GM23338 (cell line): ENCODE results near the gene EIF2B5. TPM values are rescaled to one million over a fixed set of nuclear protein-coding genes. Genes with fewer than 3 reads are reported as not detected.

Source experiments
- ATAC-seq: fragments of 200-7000 bp; cut with Tn5 transposase; 3 replicates; pipeline ENCODE4 v1.9.1; 2020
- DNase-seq: peaks from one replicate; pipeline ENCODE4 v3.0.0-alpha.2; 2015; ENCODE audit warnings: low spot score
- H2AFZ ChIP-seq: fragments of 200-600 bp; sonication (generic); 2 replicates; pipeline ENCODE4 v1.8.0; 2016; ENCODE audit warnings: antibody characterized with exemption, mild to moderate bottlenecking, moderate library complexity
- H3F3A ChIP-seq: fragments of 200-600 bp; sonication (generic); replicated peaks from 2 replicates; pipeline ENCODE4 v1.8.0; 2017; ENCODE audit warnings: antibody characterized with exemption, mixed run types, low read depth
- H3K27ac ChIP-seq: fragments of 200-600 bp; sonication (generic); 2 replicates; pipeline ENCODE4 v1.6.1; 2016; ENCODE audit warnings: low read depth
- H3K27me3 ChIP-seq: fragments of 200-600 bp; sonication (generic); 2 replicates; pipeline ENCODE4 v1.8.0; 2016; ENCODE audit warnings: mild to moderate bottlenecking, mixed run types, moderate library complexity; ENCODE audit not compliant: insufficient read depth
- H3K36me3 ChIP-seq: fragments of 200-600 bp; sonication (generic); 2 replicates; pipeline ENCODE4 v1.8.0; 2016; ENCODE audit warnings: mild to moderate bottlenecking; ENCODE audit not compliant: insufficient read depth
- H3K4me1 ChIP-seq: fragments of 200-600 bp; sonication (generic); 2 replicates; pipeline ENCODE4 v1.8.0; 2016; ENCODE audit warnings: mild to moderate bottlenecking, moderate library complexity; ENCODE audit not compliant: insufficient read depth
- H3K4me2 ChIP-seq: fragments of 200-600 bp; sonication (generic); 2 replicates; pipeline ENCODE4 v1.7.1; 2017; ENCODE audit warnings: mixed run types
- H3K4me3 ChIP-seq: fragments of 200-600 bp; sonication (generic); 2 replicates; pipeline ENCODE4 v1.6.1; 2016; ENCODE audit warnings: mixed run types
- H3K79me2 ChIP-seq: fragments of 200-600 bp; sonication (generic); replicated peaks from 2 replicates; pipeline ENCODE4 v1.8.0; 2017; ENCODE audit warnings: mild to moderate bottlenecking; ENCODE audit not compliant: insufficient read depth
- H3K9me2 ChIP-seq: fragments of 200-600 bp; sonication (generic); 2 replicates; pipeline ENCODE4 v1.8.0; 2017; ENCODE audit not compliant: insufficient read depth
- H4K20me1 ChIP-seq: fragments of 200-600 bp; sonication (generic); replicated peaks from 2 replicates; pipeline ENCODE4 v1.8.0; 2017; ENCODE audit warnings: mild to moderate bottlenecking; ENCODE audit not compliant: insufficient read depth
- H3K27ac Mint-ChIP-seq: 2 replicates; pipeline ENCODE4 v1.8.0; 2020; ENCODE audit warnings: inconsistent platforms, mild to moderate bottlenecking, moderate library complexity, mixed read lengths
- H3K27me3 Mint-ChIP-seq: 3 replicates; pipeline ENCODE4 v1.8.0; 2022; ENCODE audit warnings: low read depth, mild to moderate bottlenecking, moderate library complexity, mixed read lengths, inconsistent platforms; ENCODE audit not compliant: insufficient read depth, poor library complexity
- H3K36me3 Mint-ChIP-seq: 3 replicates; pipeline ENCODE4 v1.8.0; 2021; ENCODE audit warnings: low read depth, mild to moderate bottlenecking, inconsistent platforms, moderate library complexity, mixed read lengths
- H3K4me1 Mint-ChIP-seq: 3 replicates; pipeline ENCODE4 v1.8.0; 2020; ENCODE audit warnings: mild to moderate bottlenecking, inconsistent platforms, mixed read lengths
- H3K4me3 Mint-ChIP-seq: 3 replicates; pipeline ENCODE4 v1.8.0; 2021; ENCODE audit warnings: moderate library complexity, mild to moderate bottlenecking, inconsistent platforms, mixed read lengths
- H3K9me3 Mint-ChIP-seq: 3 replicates; pipeline ENCODE4 v1.8.0; 2020; ENCODE audit warnings: moderate library complexity, mild to moderate bottlenecking, inconsistent platforms, mixed read lengths
- CREB1 ChIP-seq: fragments of 250-450 bp; sonication (Bioruptor Pico); IDR thresholded peaks from 2 replicates; pipeline ENCODE4 v1.5.0; 2020; ENCODE audit warnings: low read depth, mild to moderate bottlenecking, moderate library complexity
- EZH2 ChIP-seq: fragments of 200-600 bp; sonication (generic); IDR thresholded peaks from one replicate; pipeline ENCODE4 v1.8.0; 2017; ENCODE audit warnings: antibody characterized with exemption, mild to moderate bottlenecking, low read depth; ENCODE audit not compliant: unreplicated experiment
- EZH2phosphoT487 ChIP-seq: fragments of 200-600 bp; sonication (generic); IDR thresholded peaks from one replicate; pipeline ENCODE4 v1.8.1; 2018; ENCODE audit warnings: antibody characterized with exemption; ENCODE audit not compliant: unreplicated experiment
- JUNB ChIP-seq: IDR thresholded peaks from one replicate; pipeline ENCODE4 v1.6.1; 2016; ENCODE audit warnings: antibody characterized with exemption; ENCODE audit not compliant: unreplicated experiment
- POLR2AphosphoS5 ChIP-seq: IDR thresholded peaks from 2 replicates; pipeline ENCODE4 v1.6.1; 2016; ENCODE audit warnings: antibody characterized with exemption, low read depth
- STAT1 ChIP-seq: IDR thresholded peaks from one replicate; pipeline ENCODE4 v1.6.1; 2016; ENCODE audit warnings: antibody characterized with exemption; ENCODE audit not compliant: unreplicated experiment
- ZNF114 ChIP-seq: fragments of 250-450 bp; sonication (Bioruptor Pico); IDR thresholded peaks from 2 replicates; pipeline ENCODE4 v1.5.0; 2020; ENCODE audit warnings: mild to moderate bottlenecking, moderate library complexity
- polyA plus RNA-seq: library from polyadenylated mRNA; unstranded; fragments of >200 nt; fragmentation: Nextera tagmentation; extraction: Ambion mirVana; gene quantifications from 2 replicates; pipeline ENCODE4 v1.2.1, GENCODE V29; 2016
- total RNA-seq: library from RNA; depleted of rRNA; stranded (reverse); fragments of >200 nt; shearing (Covaris generic); gene quantifications from 2 replicates; pipeline ENCODE4 v1.2.3, GENCODE V29; 2014
- TF ChIP-seq, protein P1 (sequence below): fragments of 250-450 bp; sonication (Bioruptor Pico); IDR thresholded peaks from 2 replicates; pipeline ENCODE4 v1.5.0; 2020; ENCODE audit warnings: mild to moderate bottlenecking, moderate library complexity
- TF ChIP-seq, protein P2 (sequence below), 2 experiments: fragments of 200-600 bp in 1 of 2; sonication (generic) in 1 of 2; conservative IDR thresholded peaks; 2 replicates each; pipeline versions ENCODE4 v1.5.1 to v1.6.1; 2016 to 2017; ENCODE audit warnings: antibody characterized with exemption in 2 of 2, low read depth in 2 of 2, mild to moderate bottlenecking in 2 of 2, moderate library complexity in 1 of 2

EIF2B5 gene
- total and polyA plus RNA-seq, 2 experiments from 2014 or later = 26.4 to 43.3 TPM

DNA sequence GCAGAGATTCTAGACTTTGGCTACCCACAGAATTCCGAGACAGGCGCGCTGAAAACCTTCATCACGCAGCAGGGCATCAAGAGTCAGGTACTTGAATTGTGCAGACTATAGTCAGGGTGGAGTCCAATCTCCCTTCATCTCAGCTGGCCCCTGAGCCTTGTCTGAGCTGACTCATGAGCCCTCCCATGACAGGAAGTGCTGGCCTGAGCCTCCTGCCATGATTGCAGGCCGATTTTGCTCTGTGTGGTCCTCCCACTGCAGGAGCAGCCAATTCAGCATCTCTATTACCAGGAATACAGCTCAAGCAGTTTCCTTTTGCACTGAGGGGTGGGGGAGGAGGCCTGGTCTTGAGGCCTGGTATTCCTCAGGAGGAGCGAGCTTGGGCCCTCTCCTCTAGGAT is 45.0 kb downstream of the EIF2B5 start:
- Mint-ChIP-seq H3K36me3 (peaks cover 84% of the 10 kb centered on the region), H3K4me3 (no peak overlapping the region), H3K27ac (no peak overlapping the region), H3K4me1 (peaks cover 35% of the 10 kb centered on the region), H3K9me3 (no peaks in the 10 kb centered on the region), H3K27me3 (peaks cover 10% of the 10 kb centered on the region)
- H3F3A ChIP-seq = peaks cover 11% of the 10 kb centered on the region; the same call in 1 of the 2 replicates
- H3K79me2 ChIP-seq = peaks cover 37% of the 10 kb centered on the region
- H3K4me1 ChIP-seq = peaks cover 24% of the 10 kb centered on the region
- H3K27ac ChIP-seq = no peak overlapping the region
- H4K20me1 ChIP-seq = peaks cover 4% of the 10 kb centered on the region
- H3K4me3 ChIP-seq = no peak overlapping the region
- peaks cover 28% of the 10 kb centered on the region for H3K36me3 ChIP-seq
- H3K4me2 ChIP-seq = no peak overlapping the region
- no peak overlapping the region for H2AFZ ChIP-seq
- H3K9me2 ChIP-seq = no peaks in the 10 kb centered on the region
- TF ChIP-seq JUNB (no peak), EZH2 (no peak), ZNF114 (no peak), EZH2phosphoT487 (no peak), STAT1 (no peak), POLR2AphosphoS5 (no peak), CREB1 (CRISPR knock-in tag) (no peak)
- TF ChIP-seq, protein P1, sequence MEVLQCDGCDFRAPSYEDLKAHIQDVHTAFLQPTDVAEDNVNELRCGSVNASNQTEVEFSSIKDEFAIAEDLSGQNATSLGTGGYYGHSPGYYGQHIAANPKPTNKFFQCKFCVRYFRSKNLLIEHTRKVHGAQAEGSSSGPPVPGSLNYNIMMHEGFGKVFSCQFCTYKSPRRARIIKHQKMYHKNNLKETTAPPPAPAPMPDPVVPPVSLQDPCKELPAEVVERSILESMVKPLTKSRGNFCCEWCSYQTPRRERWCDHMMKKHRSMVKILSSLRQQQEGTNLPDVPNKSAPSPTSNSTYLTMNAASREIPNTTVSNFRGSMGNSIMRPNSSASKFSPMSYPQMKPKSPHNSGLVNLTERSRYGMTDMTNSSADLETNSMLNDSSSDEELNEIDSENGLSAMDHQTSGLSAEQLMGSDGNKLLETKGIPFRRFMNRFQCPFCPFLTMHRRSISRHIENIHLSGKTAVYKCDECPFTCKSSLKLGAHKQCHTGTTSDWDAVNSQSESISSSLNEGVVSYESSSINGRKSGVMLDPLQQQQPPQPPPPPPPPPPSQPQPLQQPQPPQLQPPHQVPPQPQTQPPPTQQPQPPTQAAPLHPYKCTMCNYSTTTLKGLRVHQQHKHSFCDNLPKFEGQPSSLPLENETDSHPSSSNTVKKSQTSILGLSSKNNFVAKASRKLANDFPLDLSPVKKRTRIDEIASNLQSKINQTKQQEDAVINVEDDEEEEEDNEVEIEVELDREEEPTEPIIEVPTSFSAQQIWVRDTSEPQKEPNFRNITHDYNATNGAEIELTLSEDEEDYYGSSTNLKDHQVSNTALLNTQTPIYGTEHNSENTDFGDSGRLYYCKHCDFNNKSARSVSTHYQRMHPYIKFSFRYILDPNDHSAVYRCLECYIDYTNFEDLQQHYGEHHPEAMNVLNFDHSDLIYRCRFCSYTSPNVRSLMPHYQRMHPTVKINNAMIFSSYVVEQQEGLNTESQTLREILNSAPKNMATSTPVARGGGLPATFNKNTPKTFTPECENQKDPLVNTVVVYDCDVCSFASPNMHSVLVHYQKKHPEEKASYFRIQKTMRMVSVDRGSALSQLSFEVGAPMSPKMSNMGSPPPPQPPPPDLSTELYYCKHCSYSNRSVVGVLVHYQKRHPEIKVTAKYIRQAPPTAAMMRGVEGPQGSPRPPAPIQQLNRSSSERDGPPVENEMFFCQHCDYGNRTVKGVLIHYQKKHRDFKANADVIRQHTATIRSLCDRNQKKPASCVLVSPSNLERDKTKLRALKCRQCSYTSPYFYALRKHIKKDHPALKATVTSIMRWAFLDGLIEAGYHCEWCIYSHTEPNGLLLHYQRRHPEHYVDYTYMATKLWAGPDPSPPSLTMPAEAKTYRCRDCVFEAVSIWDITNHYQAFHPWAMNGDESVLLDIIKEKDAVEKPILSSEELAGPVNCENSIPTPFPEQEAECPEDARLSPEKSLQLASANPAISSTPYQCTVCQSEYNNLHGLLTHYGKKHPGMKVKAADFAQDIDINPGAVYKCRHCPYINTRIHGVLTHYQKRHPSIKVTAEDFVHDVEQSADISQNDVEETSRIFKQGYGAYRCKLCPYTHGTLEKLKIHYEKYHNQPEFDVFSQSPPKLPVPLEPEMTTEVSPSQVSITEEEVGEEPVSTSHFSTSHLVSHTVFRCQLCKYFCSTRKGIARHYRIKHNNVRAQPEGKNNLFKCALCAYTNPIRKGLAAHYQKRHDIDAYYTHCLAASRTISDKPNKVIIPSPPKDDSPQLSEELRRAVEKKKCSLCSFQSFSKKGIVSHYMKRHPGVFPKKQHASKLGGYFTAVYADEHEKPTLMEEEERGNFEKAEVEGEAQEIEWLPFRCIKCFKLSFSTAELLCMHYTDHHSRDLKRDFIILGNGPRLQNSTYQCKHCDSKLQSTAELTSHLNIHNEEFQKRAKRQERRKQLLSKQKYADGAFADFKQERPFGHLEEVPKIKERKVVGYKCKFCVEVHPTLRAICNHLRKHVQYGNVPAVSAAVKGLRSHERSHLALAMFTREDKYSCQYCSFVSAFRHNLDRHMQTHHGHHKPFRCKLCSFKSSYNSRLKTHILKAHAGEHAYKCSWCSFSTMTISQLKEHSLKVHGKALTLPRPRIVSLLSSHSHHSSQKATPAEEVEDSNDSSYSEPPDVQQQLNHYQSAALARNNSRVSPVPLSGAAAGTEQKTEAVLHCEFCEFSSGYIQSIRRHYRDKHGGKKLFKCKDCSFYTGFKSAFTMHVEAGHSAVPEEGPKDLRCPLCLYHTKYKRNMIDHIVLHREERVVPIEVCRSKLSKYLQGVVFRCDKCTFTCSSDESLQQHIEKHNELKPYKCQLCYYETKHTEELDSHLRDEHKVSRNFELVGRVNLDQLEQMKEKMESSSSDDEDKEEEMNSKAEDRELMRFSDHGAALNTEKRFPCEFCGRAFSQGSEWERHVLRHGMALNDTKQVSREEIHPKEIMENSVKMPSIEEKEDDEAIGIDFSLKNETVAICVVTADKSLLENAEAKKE (CRISPR knock-in tag) = no peak
- TF ChIP-seq, protein P2, sequence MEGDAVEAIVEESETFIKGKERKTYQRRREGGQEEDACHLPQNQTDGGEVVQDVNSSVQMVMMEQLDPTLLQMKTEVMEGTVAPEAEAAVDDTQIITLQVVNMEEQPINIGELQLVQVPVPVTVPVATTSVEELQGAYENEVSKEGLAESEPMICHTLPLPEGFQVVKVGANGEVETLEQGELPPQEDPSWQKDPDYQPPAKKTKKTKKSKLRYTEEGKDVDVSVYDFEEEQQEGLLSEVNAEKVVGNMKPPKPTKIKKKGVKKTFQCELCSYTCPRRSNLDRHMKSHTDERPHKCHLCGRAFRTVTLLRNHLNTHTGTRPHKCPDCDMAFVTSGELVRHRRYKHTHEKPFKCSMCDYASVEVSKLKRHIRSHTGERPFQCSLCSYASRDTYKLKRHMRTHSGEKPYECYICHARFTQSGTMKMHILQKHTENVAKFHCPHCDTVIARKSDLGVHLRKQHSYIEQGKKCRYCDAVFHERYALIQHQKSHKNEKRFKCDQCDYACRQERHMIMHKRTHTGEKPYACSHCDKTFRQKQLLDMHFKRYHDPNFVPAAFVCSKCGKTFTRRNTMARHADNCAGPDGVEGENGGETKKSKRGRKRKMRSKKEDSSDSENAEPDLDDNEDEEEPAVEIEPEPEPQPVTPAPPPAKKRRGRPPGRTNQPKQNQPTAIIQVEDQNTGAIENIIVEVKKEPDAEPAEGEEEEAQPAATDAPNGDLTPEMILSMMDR (conservative IDR thresholded peaks at IDR 0.05; ENCODE audit: low read depth in 2 of 2) = no peak
- H3K27me3 ChIP-seq = no peaks in the 10 kb centered on the region
- ATAC-seq (no peak), DNase-seq (no peak)
